SH-SY5Y (cell line): ENCODE measurements around the gene KIF11.

ENCODE experiments used
- GATA2 ChIP-seq: IDR thresholded peaks from 2 replicates; pipeline ENCODE4 v1.6.1; 2011; ENCODE audit warnings: mild to moderate bottlenecking, low read depth, low read length
- GATA3 ChIP-seq: IDR thresholded peaks from 2 replicates; pipeline ENCODE4 v1.6.1; 2011; ENCODE audit warnings: low read depth, mild to moderate bottlenecking, low read length, moderate library complexity

- TF ChIP-seq GATA2 = no peak
- TF ChIP-seq GATA3 = no peak
Observed at GRCh38 chr10:92655426-92655825, 62.5 kb downstream of the KIF11 start.
